Bronchial epithelial cell (primary cell): ENCODE measurements around the gene OR2T11. TPM values are rescaled to one million over a fixed set of nuclear protein-coding genes. Genes with fewer than 3 reads are reported as not detected.
A peak's percentile ranks its signal among the peaks of the same experiment; 100 is the strongest.
"Not testable (repeated sequence)": the region's sequence is repeated elsewhere in the genome, so short reads cannot be mapped to it uniquely, and the experiment has no call there.

Source experiments
- DNase-seq: peaks from one replicate; pipeline ENCODE4 v3.0.0-alpha.2; 2010; ENCODE audit warnings: low read depth
- FAIRE-seq: peaks from 2 replicates; lab custom pipeline; 2011; peaks lifted over from hg19 to GRCh38; lab: Jason Lieb, UNC
- H3K27me3 ChIP-seq: 2 replicates; pipeline ENCODE4 v1.5.1; 2011; ENCODE audit warnings: low read length; ENCODE audit not compliant: control insufficient read depth, insufficient read depth
- H3K36me3 ChIP-seq: 2 replicates; pipeline ENCODE4 v1.5.1; 2011; ENCODE audit warnings: low read length; ENCODE audit not compliant: control insufficient read depth, insufficient read depth
- H3K4me3 ChIP-seq: 2 replicates; pipeline ENCODE4 v1.5.1; 2011; ENCODE audit warnings: mild to moderate bottlenecking, low read depth, low read length, control low read depth
- CTCF ChIP-seq: IDR thresholded peaks from 2 replicates; pipeline ENCODE4 v1.5.1; 2011; ENCODE audit warnings: mild to moderate bottlenecking, moderate library complexity, low read length, control low read depth, inconsistent platforms; ENCODE audit not compliant: insufficient read depth, severe bottlenecking
- total RNA-seq: library from RNA; depleted of rRNA; stranded (reverse); fragments of >200 nt; gene quantifications from 2 replicates; pipeline ENCODE4 v1.2.1, GENCODE V29; 2014

Gene OR2T11
- total RNA-seq, 1 donor from 2014 or later = not detected

- H3K27me3 ChIP-seq, FAIRE-seq: not testable (repeated sequence)
These were observed 4.8 kb upstream of the OR2T11 start for GRCh38 chr1:248639652-248640051.

DNA sequence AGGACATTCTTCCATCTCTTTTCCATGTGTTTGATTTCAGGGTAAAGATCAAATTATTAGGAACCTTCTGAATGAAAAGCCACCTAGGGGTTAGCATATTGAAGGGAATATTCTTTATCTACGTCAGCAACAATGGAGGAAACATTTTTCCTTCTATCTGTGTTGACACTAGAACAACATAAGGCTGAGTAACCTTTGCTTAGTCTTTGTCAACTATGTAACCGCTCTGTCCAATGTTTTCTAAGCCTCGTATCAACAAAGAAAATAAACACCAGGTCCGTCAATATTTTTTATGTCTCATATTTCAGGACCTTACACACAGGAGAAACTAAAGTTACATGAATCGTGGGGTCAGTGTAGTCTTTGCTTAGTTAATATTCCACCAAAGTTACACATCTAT is 1.7 kb upstream of the OR2T11 start:
- FAIRE-seq, H3K27me3 ChIP-seq, H3K4me3 ChIP-seq, H3K36me3 ChIP-seq, DNase-seq: not testable (repeated sequence)

More at GRCh38 chr1:248639652-248640051, 4.8 kb upstream of the OR2T11 start:
- not testable (repeated sequence) for H3K36me3 ChIP-seq, H3K4me3 ChIP-seq, DNase-seq

DNA sequence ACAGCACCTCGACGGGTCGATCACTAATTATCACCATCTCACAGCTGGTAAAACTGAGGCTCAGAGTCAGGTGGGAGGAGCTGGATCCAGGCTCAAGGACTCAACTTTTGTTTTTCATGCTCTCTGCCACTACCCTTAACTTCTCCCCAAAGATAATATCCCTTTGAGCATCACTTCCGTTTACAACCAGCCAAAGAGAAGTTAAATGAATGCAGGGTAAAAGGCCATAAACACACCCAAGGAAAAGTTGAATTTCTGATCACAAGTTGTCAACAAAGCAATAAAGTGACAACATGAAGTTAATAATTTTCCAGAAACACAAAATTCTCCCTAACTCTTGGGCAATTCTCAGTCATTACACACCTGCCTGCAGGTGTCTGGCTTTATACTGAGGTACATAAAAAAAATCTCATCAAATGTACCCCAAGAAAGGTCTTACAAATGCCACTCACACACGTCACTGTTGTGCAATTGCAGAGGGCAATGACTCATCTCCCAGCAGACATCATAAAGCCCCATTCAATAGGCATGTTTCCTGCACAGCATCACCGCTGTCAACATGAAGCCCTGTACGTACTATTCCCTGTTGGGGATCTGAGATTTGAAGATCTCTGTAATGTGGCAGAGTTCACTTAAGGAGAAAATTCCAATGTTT is 3.4 kb downstream of the OR2T11 start:
- DNase-seq = peak; percentile 26
- H3K36me3 ChIP-seq = no peaks in the 10 kb centered on the region
- H3K4me3 ChIP-seq = no peak overlapping the region
- TF ChIP-seq CTCF = no peak
- no peaks in the 10 kb centered on the region for H3K27me3 ChIP-seq
- no peak for FAIRE-seq

GRCh38 chr1:248630551-248630950 is 4.3 kb downstream of the OR2T11 start:
- FAIRE-seq = no peak
- no peaks in the 10 kb centered on the region for H3K27me3 ChIP-seq
- TF ChIP-seq CTCF = no peak

DNA sequence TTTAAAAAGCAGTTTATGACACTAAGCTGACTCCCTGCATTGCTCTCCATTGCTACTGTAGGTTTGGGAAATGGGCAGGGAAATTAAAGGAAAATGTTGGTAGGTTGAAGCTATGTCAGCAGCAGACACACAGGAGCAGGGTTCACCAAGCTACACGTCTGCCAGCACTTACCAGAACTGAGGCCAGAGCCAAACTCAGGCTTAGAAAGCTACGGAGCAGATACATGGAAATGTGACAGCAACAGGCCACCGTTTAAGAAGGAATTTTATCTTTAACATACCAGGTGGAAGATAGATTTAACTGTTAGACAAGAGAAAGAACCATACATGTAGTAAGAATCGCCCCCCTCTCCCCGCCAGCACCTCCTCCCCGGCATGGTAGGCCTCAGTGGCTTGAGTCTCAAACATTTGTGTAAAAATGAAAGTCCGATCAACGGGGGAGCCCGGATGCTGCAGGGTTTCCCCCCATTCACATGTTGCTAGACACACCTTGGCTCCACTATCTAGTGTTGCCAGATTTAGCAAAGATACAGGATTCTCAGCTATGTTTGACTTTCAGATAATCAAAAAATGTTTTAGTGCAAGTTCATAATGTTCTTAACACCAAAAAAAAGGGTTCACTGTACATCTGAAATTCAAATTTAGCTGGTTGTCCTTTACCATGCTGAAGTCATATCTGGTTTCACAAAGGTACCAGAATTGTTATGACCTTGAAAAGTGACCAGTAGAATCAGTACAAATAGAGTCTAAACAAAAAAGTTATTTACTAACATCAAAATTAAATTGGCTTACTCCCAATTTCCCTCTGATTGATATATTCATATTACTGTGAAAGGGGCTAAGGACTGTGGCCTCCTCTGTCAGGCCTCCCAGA is 6.7 kb downstream of the OR2T11 start:
- DNase-seq = no peak
- H3K4me3 ChIP-seq = no peak overlapping the region
- H3K27me3 ChIP-seq = no peaks in the 10 kb centered on the region
- no peaks in the 10 kb centered on the region for H3K36me3 ChIP-seq
- FAIRE-seq = no peak
- no peak for TF ChIP-seq CTCF

More at GRCh38 chr1:248630551-248630950, 4.3 kb downstream of the OR2T11 start:
- H3K36me3 ChIP-seq = no peaks in the 10 kb centered on the region
- H3K4me3 ChIP-seq = no peak overlapping the region
- DNase-seq = no peak

GRCh38 chr1:248625971-248626370 is 8.9 kb downstream of the OR2T11 start:
- no peak for TF ChIP-seq CTCF
- Histone ChIP-seq H3K4me3 (no peak overlapping the region), H3K36me3 (no peaks in the 10 kb centered on the region), H3K27me3 (no peaks in the 10 kb centered on the region)
- DNase-seq (no peak), FAIRE-seq (no peak)
